ENCODE results near the gene DDX41. TPM values are rescaled to one million over a fixed set of nuclear protein-coding genes. Genes with fewer than 3 reads are reported as not detected.
"Not testable (repeated sequence)": the region's sequence is repeated elsewhere in the genome, so short reads cannot be mapped to it uniquely, and the experiment has no call there.

The DDX41 gene
- total and polyA plus RNA-seq, 2 donors (not counting 3 experiments of a cell fraction or from before 2014, with no cell fraction given) = 103 to 118 TPM

DNA sequence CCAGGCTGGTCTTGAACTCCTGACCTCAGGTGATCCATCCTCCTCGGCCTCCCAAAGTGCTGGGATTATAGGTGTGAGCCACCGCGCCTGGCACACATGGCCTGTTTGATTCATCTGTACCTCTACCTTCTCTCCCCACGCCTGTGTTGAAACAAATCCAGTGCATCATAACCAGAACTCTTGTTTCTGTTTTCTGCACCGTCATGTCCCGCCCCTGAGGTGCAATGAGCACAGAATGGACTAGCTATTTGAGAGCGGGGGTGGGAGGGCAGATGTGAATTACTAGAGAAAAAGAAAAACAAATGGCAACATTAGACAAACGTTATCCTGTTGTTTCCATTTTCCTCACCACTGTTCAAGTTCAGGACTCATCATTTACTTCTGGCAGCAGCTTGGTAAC, 48.3 kb upstream of the DDX41 start:
- H3K4me1 ChIP-seq (ENCODE audit: control insufficient read depth, extremely low read depth, insufficient read depth, low read length) = no peaks in the 10 kb centered on the region
- H2AFZ ChIP-seq (ENCODE audit: low read depth, low read length) = no peak overlapping the region
- ChIA-PET CTCF (interaction anchor here (0.7 kb wide), 1 partner anchor 17 kb away, joined by 4 read pairs; no protein-coding TSS in a partner anchor), POLR2A (no interaction called here)
- H3K27ac ChIP-seq (ENCODE audit: insufficient read depth, low read depth, low read length) = no peak overlapping the region
- DNase-seq (ENCODE audit: low read depth, low spot score) = no peak
- no peaks in the 10 kb centered on the region for H3K9me1 ChIP-seq (replicated peaks; ENCODE audit: control insufficient read depth, extremely low read depth, insufficient read depth, low read length)
- no peak for FAIRE-seq
- H3K79me2 ChIP-seq (ENCODE audit: control insufficient read depth, insufficient read depth, low read length) = no peaks in the 10 kb centered on the region
- intact Hi-C loops (cut with micrococcal nuclease) = no loop called here
- no peaks in the 10 kb centered on the region for H3K27me3 ChIP-seq (ENCODE audit: control insufficient read depth in 2 of 2, insufficient read depth in 2 of 2, low read length in 2 of 2)
- no peak overlapping the region for H3K9ac ChIP-seq (replicated peaks; ENCODE audit: extremely low read depth, insufficient read depth, low read length)
- dilution Hi-C loops (cut with MboI; ENCODE audit: extremely low pct_ligation_motif_present, low sequenced_read_pairs) = no loop called here
- H3K9me3 ChIP-seq (replicated peaks; ENCODE audit: control insufficient read depth, insufficient read depth, low read length) = no peaks in the 10 kb centered on the region
- H3K4me3 ChIP-seq (replicated peaks in 1 of 3; ENCODE audit: insufficient read depth in 1 of 3, low read depth in 1 of 3, low read length in 3 of 3) = no peak overlapping the region
- no peaks in the 10 kb centered on the region for H4K20me1 ChIP-seq (replicated peaks; ENCODE audit: control insufficient read depth, extremely low read depth, insufficient read depth, low read length)
- TF ChIP-seq POLR2AphosphoS5 (IDR thresholded peaks at IDR 0.05; ENCODE audit: insufficient read depth, low read depth, low read length) = no peak
- no peak for TF ChIP-seq POLR2A (IDR thresholded peaks at IDR 0.05; ENCODE audit: low read depth, low read length)
- TF ChIP-seq FOS (IDR thresholded peaks at IDR 0.05; ENCODE audit: borderline replicate concordance, insufficient read depth, low read length) = no peak
- TF ChIP-seq, protein P1, sequence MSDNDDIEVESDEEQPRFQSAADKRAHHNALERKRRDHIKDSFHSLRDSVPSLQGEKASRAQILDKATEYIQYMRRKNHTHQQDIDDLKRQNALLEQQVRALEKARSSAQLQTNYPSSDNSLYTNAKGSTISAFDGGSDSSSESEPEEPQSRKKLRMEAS (IDR thresholded peaks at IDR 0.05; ENCODE audit: insufficient read depth, insufficient read length) = no peak
- TF ChIP-seq MYC (IDR thresholded peaks at IDR 0.05; ENCODE audit: low read depth, low read length) = no peak
- TF ChIP-seq EZH2 (IDR thresholded peaks at IDR 0.05; ENCODE audit: borderline replicate concordance, low read depth, low read length, severe bottlenecking) = no peak
- H3K36me3 ChIP-seq (ENCODE audit: control insufficient read depth in 2 of 2, extremely low read depth in 1 of 2, insufficient read depth in 2 of 2, low read length in 2 of 2) = no peaks in the 10 kb centered on the region
- no peak overlapping the region for H3K4me2 ChIP-seq (ENCODE audit: insufficient read depth, low read length)
- no TSS peak for BruUV-seq (replicated peaks)

DNA sequence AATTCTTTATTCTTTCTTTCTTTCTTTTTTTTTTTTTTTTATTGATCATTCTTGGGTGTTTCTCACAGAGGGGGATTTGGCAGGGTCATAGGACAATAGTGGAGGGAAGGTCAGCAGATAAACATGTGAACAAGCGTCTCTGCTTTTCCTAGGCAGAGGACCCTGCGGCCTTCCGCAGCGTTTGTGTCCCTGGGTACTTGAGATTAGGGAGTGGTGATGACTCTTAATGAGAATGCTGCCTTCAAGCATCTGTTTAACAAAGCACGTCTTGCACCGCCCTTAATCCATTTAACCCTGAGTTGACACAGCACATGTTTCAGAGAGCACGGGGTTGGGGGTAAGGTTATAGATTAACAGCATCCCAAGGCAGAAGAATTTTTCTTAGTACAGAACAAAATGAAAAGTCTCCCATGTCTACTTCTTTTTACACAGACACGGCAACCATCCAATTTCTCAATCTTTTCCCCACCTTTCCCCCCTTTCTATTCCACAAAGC, 42.7 kb upstream of the DDX41 start:
- POLR2A ChIA-PET; H3K4me2 ChIP-seq (ENCODE audit: insufficient read depth, low read length); H3K9me3 ChIP-seq (replicated peaks; ENCODE audit: control insufficient read depth, insufficient read depth, low read length); FAIRE-seq; H3K79me2 ChIP-seq (ENCODE audit: control insufficient read depth, insufficient read depth, low read length); BruUV-seq (replicated peaks); H3K27ac ChIP-seq (ENCODE audit: insufficient read depth, low read depth, low read length); H2AFZ ChIP-seq (ENCODE audit: low read depth, low read length); H3K4me1 ChIP-seq (ENCODE audit: control insufficient read depth, extremely low read depth, insufficient read depth, low read length); H3K4me3 ChIP-seq (replicated peaks in 1 of 3; ENCODE audit: insufficient read depth in 1 of 3, low read depth in 1 of 3, low read length in 3 of 3); DNase-seq (ENCODE audit: low read depth, low spot score); H3K9me1 ChIP-seq (replicated peaks; ENCODE audit: control insufficient read depth, extremely low read depth, insufficient read depth, low read length); H3K27me3 ChIP-seq (ENCODE audit: control insufficient read depth in 2 of 2, insufficient read depth in 2 of 2, low read length in 2 of 2); CTCF ChIA-PET; dilution Hi-C loops (cut with MboI; ENCODE audit: extremely low pct_ligation_motif_present, low sequenced_read_pairs); intact Hi-C loops (cut with micrococcal nuclease); H3K36me3 ChIP-seq (ENCODE audit: control insufficient read depth in 2 of 2, extremely low read depth in 1 of 2, insufficient read depth in 2 of 2, low read length in 2 of 2); H4K20me1 ChIP-seq (replicated peaks; ENCODE audit: control insufficient read depth, extremely low read depth, insufficient read depth, low read length); H3K9ac ChIP-seq (replicated peaks; ENCODE audit: extremely low read depth, insufficient read depth, low read length): not testable (repeated sequence)

All from endothelial cell of umbilical vein (primary cell).